ENCODE results near the gene PHEX.

- TF ChIP-seq CTCF (IDR thresholded peaks at IDR 0.05; ENCODE audit: low read depth, low read length): no peak
- TF ChIP-seq EZH2phosphoT487 (IDR thresholded peaks at IDR 0.05; ENCODE audit: low read depth): no peak
These were observed 216.3 kb downstream of the PHEX start for GRCh38 chrX:22248401-22248800.

Measured in OCI-LY3 (cell line).